Measurements from ENCODE around the gene SALL4.
"Not testable (repeated sequence)": the region's sequence is repeated elsewhere in the genome, so short reads cannot be mapped to it uniquely, and the experiment has no call there.

Gene SALL4

GRCh38 chr20:51760905-51761546 lies 41.3 kb downstream of the SALL4 start:
- POLR2A ChIA-PET = no interaction called here
- TF ChIP-seq NFRKB (IDR thresholded peaks at IDR 0.05) (no peak), ZNF384 (IDR thresholded peaks at IDR 0.05) (no peak), L3MBTL2 (conservative IDR thresholded peaks at IDR 0.05) (no peak), PKNOX1 (IDR thresholded peaks at IDR 0.05) (no peak), SUZ12 (IDR thresholded peaks at IDR 0.05) (no peak), ELF4 (IDR thresholded peaks at IDR 0.05) (no peak), FOXA1 (IDR thresholded peaks at IDR 0.05) (no peak)
- CTCF ChIA-PET = interaction anchor here (0.8 kb wide), 1 partner anchor 289 kb away, joined by 3 read pairs; no protein-coding TSS in a partner anchor
- DNase-seq (ENCODE audit: extremely low spot score) = no peak

GRCh38 chr20:51759769-51760510 lies 42.4 kb downstream of the SALL4 start:
- ChIA-PET CTCF (no interaction called here), POLR2A (no interaction called here)
- no peak for DNase-seq (ENCODE audit: extremely low spot score)
- no peak for TF ChIP-seq HDGF (IDR thresholded peaks at IDR 0.05; ENCODE audit: borderline replicate concordance)
- no peak for TF ChIP-seq CTBP1 (IDR thresholded peaks at IDR 0.05; ENCODE audit: borderline replicate concordance)
- no peak for TF ChIP-seq ZNF384 (IDR thresholded peaks at IDR 0.05)
- TF ChIP-seq ARNT (IDR thresholded peaks at IDR 0.05) = no peak
- TF ChIP-seq PKNOX1 (IDR thresholded peaks at IDR 0.05) = no peak
- no peak for TF ChIP-seq FOXK2 (IDR thresholded peaks at IDR 0.05)
- no peak for TF ChIP-seq NFRKB (IDR thresholded peaks at IDR 0.05)
- no peak for TF ChIP-seq FOXM1 (IDR thresholded peaks at IDR 0.05; ENCODE audit: borderline replicate concordance)
- no peak for TF ChIP-seq BHLHE40 (IDR thresholded peaks at IDR 0.05; ENCODE audit: borderline replicate concordance)
- TF ChIP-seq TARDBP (IDR thresholded peaks at IDR 0.05) = no peak
- TF ChIP-seq ELF4 (IDR thresholded peaks at IDR 0.05) = no peak
- TF ChIP-seq SUZ12 (IDR thresholded peaks at IDR 0.05) = no peak

- TF ChIP-seq ELF4 (IDR thresholded peaks at IDR 0.05) (no peak), FOXA1 (IDR thresholded peaks at IDR 0.05) (no peak), LEF1 (IDR thresholded peaks at IDR 0.05; ENCODE audit: borderline replicate concordance) (no peak), BHLHE40 (IDR thresholded peaks at IDR 0.05; ENCODE audit: borderline replicate concordance) (no peak), CTBP1 (IDR thresholded peaks at IDR 0.05; ENCODE audit: borderline replicate concordance) (no peak), PKNOX1 (IDR thresholded peaks at IDR 0.05) (no peak), HDGF (IDR thresholded peaks at IDR 0.05; ENCODE audit: borderline replicate concordance) (no peak), ZNF384 (IDR thresholded peaks at IDR 0.05) (no peak), ARNT (IDR thresholded peaks at IDR 0.05) (no peak), FOXK2 (IDR thresholded peaks at IDR 0.05) (no peak), FOXM1 (IDR thresholded peaks at IDR 0.05; ENCODE audit: borderline replicate concordance) (no peak), SUZ12 (IDR thresholded peaks at IDR 0.05) (no peak), NFRKB (IDR thresholded peaks at IDR 0.05) (no peak), L3MBTL2 (conservative IDR thresholded peaks at IDR 0.05) (no peak), TARDBP (IDR thresholded peaks at IDR 0.05) (no peak), SP1 (IDR thresholded peaks at IDR 0.05) (no peak)
- no peak for DNase-seq (ENCODE audit: extremely low spot score)
- ChIA-PET CTCF (no interaction called here), POLR2A (no interaction called here)
Observed at GRCh38 chr20:51758978-51759544, 43.3 kb downstream of the SALL4 start.

GRCh38 chr20:51757226-51757625 lies 45.1 kb downstream of the SALL4 start:
- TF ChIP-seq PKNOX1 (IDR thresholded peaks at IDR 0.05) = no peak
- no peak for TF ChIP-seq NFRKB (IDR thresholded peaks at IDR 0.05)
- no peak for TF ChIP-seq CTBP1 (IDR thresholded peaks at IDR 0.05; ENCODE audit: borderline replicate concordance)
- no peak for TF ChIP-seq BHLHE40 (IDR thresholded peaks at IDR 0.05; ENCODE audit: borderline replicate concordance)
- no peak for TF ChIP-seq ZNF384 (IDR thresholded peaks at IDR 0.05)
- no peak for TF ChIP-seq ELF4 (IDR thresholded peaks at IDR 0.05)
- no peak for TF ChIP-seq LEF1 (IDR thresholded peaks at IDR 0.05; ENCODE audit: borderline replicate concordance)
- CTCF ChIA-PET = interaction anchor here (0.7 kb wide), 1 partner anchor 14 kb away, joined by 4 read pairs; no protein-coding TSS in a partner anchor
- no peak for DNase-seq (ENCODE audit: extremely low spot score)
- POLR2A ChIA-PET = no interaction called here

DNA sequence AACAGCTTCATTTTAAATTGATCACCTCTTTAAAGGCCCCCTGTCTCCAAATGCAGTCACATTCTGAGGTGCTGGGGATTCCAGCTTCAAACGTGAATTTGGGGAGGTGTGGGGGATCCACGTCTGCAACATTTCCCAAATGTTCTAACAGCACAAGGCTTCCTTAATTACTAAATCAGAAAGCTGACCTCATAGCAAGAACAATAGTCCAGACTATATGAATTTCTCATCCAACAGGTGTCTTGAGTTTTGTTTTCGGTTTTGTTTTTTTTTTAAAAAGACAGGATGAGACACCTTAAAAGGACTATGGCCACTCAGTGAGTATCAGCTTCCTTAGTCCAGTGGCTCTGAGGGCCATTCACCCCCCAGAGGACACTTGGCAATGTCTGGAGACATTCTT lies 45.7 kb downstream of the SALL4 start:
- POLR2A ChIA-PET = no interaction called here
- no peak for DNase-seq (ENCODE audit: extremely low spot score)
- TF ChIP-seq TARDBP (IDR thresholded peaks at IDR 0.05) = no peak
- TF ChIP-seq BHLHE40 (IDR thresholded peaks at IDR 0.05; ENCODE audit: borderline replicate concordance) = no peak
- TF ChIP-seq ZNF384 (IDR thresholded peaks at IDR 0.05) = no peak
- TF ChIP-seq L3MBTL2 (conservative IDR thresholded peaks at IDR 0.05) = no peak
- TF ChIP-seq SUZ12 (IDR thresholded peaks at IDR 0.05) = no peak
- no peak for TF ChIP-seq PKNOX1 (IDR thresholded peaks at IDR 0.05)
- no peak for TF ChIP-seq SP1 (IDR thresholded peaks at IDR 0.05)
- TF ChIP-seq FOXM1 (IDR thresholded peaks at IDR 0.05; ENCODE audit: borderline replicate concordance) = no peak
- no peak for TF ChIP-seq HDGF (IDR thresholded peaks at IDR 0.05; ENCODE audit: borderline replicate concordance)
- TF ChIP-seq ARNT (IDR thresholded peaks at IDR 0.05) = no peak
- TF ChIP-seq NFRKB (IDR thresholded peaks at IDR 0.05) = no peak
- no peak for TF ChIP-seq FOXA1 (IDR thresholded peaks at IDR 0.05)
- TF ChIP-seq LEF1 (IDR thresholded peaks at IDR 0.05; ENCODE audit: borderline replicate concordance) = no peak
- no peak for TF ChIP-seq FOXK2 (IDR thresholded peaks at IDR 0.05)
- TF ChIP-seq ELF4 (IDR thresholded peaks at IDR 0.05) = no peak
- TF ChIP-seq CTBP1 (IDR thresholded peaks at IDR 0.05; ENCODE audit: borderline replicate concordance) = no peak
- CTCF ChIA-PET = no interaction called here

DNA sequence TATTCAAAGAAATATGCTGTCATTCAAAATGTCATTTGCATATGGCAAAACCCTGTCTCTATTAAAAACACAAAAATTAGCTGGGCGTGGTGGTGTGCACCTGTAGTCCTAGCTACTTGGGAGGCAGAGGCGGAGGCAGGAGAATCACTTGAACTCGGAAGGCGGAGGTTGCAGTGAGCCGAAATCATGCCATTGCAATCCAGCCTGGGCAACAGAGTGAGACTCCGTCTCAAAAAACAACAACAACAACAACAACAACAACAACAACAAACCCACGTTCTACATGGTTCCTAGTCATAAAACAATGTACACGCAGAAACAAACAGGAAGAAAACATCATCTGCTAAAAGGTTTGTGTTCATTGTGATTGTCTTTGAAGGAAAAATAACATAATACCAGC lies 49.1 kb downstream of the SALL4 start:
- CTCF ChIA-PET; POLR2A ChIA-PET; DNase-seq (ENCODE audit: extremely low spot score): not testable (repeated sequence)

Measured in HEK293T (cell line).